ENCODE data around the gene F11R.
"Not testable (repeated sequence)": the region's sequence is repeated elsewhere in the genome, so short reads cannot be mapped to it uniquely, and the experiment has no call there.

Gene F11R

DNA sequence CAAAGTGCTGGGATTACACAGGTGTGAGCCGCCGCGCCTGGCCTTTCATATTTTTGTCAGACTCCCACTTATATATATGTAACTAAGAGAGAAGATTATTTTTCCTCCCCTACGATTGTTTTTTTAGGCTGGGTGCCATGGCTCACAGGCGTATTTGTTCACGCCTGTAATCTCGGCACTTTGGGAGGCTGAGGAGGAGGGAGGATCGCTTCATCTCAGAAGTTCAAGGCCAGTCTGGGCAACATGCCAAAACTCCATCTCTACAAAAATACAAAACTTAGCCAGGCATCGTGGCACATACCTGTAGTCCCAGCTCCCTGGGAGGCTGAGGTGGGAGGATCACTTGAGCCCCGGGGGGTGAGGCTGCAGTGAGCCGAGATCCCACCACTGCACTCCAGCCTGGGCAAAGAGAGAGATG, 42.4 kb downstream of the F11R start:
- in situ Hi-C loops (cut with HindIII; ENCODE audit: low sequenced_read_pairs), result no loop called here

DNA sequence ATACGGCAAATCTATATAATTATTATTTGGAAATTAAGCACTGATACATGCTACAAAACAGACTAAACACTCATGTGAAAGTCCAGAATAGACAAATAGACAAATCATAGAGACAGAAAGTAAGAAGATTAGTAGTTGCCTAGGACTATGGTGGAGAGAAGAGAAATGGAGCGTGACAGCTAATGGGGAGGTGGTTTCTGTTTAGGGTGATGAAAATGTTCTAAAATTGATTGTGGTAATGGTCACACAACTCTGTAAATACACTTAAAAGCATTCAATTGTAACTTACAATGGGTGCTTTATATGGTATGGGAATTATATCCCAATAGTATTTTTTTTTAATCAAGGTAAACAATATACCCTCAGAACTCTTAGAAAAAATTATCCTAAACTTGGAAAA, 45.9 kb downstream of the F11R start:
- in situ Hi-C loops (cut with HindIII; ENCODE audit: low sequenced_read_pairs), result no loop called here

DNA sequence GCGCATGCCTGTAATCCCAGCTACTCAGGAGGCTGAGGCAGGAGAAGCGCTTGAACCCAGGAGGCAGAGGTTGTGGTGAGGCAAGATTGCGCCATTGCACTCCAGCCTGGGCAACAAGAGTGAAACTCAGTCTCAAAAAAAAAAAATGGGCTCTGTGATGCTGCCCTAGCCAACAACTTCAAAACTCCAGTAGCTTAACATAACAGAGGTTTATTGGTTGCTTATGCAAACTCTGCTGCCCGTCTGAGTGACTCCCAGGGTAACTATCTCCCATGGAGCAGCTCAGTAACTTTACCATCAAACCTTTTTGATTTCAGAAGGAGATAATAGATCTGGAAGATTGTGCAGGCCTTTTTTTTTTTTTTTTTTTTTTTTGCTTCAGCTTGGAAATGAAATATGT, 47.5 kb downstream of the F11R start:
- in situ Hi-C loops (cut with HindIII; ENCODE audit: low sequenced_read_pairs), result no loop called here

DNA sequence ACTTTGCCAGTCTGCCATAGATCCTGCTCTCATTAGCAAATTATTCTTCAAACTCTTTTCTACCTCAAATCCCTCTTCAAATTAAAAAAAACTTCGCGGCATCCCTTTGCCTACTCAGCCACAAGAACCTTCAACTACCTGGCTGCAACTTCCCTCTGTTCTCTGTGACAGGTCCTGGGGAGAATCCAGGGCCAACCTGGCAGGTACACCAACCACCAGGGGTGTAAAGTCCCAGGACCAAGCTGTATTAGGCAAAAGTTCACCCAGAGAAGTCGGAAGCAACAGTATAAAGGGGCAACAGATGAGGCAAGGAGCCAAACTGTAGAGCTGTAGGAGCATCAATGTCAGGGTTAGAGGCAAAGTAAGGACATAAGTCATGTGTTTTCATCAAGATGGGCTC, 48.0 kb downstream of the F11R start:
- in situ Hi-C loops (cut with HindIII; ENCODE audit: low sequenced_read_pairs), result no loop called here

DNA sequence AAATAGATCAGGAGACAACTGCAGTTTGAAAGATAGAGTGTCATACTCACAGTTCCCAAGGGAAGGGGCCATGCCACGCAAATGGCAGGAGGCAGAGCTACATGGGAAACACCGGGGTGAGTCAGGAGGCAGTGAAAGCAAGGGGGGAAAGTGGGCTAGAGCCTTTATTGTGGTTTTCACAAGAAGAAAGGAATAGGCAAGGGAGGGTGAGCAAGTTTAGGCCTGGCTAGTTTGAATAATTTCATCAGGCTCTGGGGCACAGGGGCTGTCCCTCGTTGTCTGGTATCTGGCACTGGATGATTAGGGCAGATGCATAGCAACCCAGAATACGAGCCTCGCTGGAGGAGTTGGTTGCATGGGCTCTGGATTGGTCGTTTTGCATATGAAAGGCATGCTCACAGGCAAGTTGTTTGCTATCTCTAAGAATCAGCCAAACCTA, 49.3 kb downstream of the F11R start:
- in situ Hi-C loops (cut with HindIII; ENCODE audit: low sequenced_read_pairs), result no loop called here

DNA sequence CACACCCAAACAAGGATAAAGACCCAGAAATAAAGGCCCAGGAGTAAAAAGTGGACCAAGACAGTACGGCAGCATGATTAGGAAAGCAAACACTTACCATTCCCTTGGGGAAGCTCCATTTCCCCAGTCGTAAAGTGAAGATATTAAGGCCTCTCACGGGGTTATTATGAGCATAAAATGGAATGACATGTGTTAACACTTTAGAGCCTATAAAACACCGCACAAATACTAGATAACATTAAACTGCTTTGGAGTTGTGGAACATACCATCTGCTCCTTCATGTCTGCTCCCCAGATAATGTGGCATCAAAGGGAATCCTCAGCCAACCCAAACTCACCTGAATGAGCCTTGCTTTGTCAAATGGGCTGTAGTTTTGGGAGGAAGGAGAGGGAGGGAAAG, 57.4 kb downstream of the F11R start:
- in situ Hi-C loops (cut with HindIII; ENCODE audit: low sequenced_read_pairs), result no loop called here

DNA sequence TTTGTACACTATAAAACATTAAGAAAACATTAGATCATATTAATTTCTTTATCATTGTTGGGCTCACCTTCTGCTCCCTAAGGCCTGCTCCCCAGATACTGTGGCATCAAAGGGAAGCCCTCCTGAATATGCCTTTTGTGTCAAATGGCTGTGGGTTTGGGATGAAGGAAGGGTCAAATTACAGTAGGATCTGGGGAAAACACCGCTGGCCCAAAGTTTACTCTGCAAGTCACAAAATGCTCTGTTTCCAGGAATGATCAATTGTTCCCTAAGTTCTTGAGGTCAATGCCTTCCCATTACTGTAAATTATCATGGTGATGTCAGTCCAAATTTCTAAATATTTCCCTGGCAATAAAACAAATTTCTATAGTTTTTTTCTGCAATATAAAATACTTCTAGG, 59.5 kb downstream of the F11R start:
- in situ Hi-C loops (cut with HindIII; ENCODE audit: low sequenced_read_pairs), result no loop called here

DNA sequence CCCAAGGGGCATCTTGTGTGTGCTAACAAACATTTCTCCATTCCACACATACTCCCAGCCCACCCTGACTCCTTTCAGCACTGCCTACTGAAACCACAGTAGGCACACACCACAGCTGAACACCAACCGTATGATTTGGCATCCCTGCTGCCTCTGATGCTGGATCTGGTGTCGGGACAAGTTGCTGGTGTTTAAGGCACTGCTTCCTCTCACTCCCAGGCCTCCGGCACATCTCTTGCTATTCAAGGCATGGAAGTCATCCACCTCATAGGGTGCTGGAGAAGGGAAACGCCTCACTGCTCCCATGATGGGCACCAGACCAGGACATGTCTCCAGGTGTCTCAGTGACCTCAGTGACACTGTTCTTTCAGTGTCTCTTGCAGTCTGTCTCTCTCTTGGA, 64.0 kb downstream of the F11R start:
- in situ Hi-C loops (cut with HindIII; ENCODE audit: low sequenced_read_pairs), result no loop called here

DNA sequence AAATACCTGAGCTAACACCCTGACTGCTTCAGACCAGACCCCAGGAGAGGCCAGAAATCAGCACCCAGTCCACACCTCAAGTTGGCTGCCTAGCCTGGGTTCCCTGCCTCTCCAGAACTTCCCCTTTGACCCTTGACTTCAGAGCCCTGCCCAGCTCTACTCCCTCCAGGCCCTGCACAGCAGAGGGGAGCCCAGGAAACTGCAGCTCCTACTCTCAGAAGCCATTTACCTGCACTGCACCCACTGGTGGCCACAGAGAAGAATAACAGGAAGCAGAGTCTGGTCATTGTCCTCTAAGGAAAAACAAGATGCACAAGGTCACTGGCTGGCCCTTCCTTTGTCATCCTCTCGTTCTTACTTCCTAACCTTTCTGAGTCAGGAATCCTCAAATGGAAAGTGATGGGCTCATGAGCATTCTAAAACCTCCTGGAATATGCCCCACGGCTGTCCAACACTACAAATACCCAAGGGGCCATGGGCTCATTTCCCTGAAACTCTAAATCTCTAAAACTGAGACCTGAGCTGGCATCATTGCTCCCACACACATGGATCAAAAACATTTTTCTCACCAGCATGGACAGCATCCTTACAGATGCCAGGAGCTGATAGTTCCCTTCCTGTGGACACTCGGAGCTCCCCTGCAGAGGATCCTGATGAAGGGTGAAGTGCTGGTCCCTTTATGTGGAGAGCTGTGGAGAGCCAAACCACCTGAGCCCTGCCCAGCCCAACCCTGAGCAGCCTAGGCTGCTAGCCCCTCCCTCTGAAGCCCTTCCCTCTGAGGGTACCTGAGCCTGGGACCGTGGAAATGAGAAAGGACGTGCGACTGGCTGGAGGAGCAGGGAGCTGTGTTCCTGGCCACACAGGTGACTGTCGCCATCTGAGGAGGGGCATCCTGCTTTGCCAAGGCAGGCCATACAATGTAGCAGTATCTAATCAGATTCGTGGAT, 66.5 kb downstream of the F11R start, which contains the start of gene ITLN2:
ITLN2 (minus strand) TSS at position 652 of the 947 bp plus-strand sequence; CDS start at position 584, 68 bp downstream.
- in situ Hi-C loops (cut with HindIII; ENCODE audit: low sequenced_read_pairs), result no loop called here

DNA sequence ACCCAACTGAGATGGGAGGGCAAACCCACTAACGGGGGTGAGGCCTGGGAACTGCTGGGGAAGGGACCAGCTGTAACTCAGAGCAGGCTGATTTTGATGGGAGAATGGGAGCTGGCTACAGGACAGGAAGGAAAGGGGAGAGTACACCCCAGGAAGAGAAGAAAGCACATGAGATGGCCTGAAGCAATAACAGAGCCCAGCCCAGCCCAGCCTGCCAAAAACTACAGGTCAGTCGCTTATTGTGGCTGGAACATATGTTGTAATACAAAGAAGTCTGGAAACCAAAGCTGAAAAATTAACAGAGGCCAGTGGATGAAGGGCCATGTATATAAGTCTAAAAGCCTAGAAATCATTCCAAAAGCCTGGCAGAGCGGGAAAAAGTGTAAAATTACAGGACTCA, 67.9 kb downstream of the F11R start:
- in situ Hi-C loops (cut with HindIII; ENCODE audit: low sequenced_read_pairs), result no loop called here

DNA sequence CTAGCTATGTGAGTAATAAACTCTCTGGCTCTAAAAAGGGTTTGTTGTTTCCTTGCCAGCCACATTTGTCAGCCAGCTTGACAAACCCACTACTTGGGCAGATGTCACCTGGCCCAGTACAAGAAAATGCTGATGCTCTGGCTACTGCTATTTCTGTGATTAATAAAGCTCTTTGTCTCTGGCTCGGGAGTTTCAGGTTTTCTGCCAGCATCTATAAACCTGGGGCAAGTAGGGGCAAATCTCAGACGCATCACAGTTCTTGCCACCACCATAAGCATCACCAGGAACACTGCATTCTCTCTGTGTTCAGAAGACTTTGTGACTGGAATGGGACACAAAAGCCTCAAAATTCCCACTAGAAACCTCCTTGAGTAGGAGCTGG, 68.8 kb downstream of the F11R start:
- in situ Hi-C loops (cut with HindIII; ENCODE audit: low sequenced_read_pairs), result no loop called here

DNA sequence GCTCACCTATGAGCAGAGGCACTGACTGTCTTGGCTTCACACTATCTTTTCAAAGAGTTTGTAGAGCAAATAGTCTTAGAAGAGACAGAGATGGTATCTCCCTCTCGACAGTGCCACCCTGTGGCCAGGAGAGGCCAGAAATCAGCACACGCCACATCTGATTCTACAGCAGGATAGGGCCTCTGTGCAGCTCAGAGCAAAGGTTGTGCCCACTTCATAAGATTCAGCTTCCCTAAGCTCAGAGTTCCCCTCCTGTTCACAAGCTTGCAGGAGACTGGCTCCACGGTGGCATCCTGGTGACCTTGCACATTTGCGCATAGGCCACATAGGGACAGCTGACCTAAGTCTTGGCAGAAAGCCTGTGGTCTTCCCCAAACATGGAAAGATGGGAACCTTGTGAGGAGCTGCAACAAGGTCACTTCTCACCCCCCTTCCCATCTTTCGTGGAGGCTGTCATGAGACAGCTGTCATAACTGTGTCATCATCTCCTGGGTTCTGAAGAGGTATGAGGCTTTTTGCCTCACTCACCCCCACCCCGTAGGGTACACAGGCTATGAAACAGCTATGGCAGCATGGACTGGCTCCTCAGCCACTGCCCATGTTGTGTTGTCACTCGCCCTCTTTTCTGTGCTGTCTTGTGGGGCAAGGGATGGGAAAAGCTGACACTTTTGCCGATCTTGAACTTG, 69.4 kb downstream of the F11R start:
- in situ Hi-C loops (cut with HindIII; ENCODE audit: low sequenced_read_pairs), result no loop called here

DNA sequence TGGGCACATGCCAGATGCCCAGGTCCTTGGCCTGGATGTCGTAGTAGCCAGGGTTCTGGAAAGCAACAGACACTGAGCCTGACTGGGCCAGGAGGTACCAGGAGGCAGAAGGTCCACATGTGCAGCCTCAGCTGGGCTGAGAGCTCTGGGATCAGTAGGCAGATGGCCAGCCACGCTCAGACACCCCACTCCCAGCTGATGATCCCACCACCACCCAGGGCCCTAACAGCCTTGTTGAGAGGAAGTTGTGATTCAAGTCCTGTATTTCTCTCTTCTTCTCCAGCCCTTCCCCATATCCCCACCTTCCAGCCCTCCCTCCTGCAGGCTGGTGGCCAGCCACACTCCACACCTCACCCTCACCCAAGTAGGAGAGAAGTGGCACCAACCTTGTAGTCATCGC, 70.3 kb downstream of the F11R start:
- in situ Hi-C loops (cut with HindIII; ENCODE audit: low sequenced_read_pairs), result no loop called here

DNA sequence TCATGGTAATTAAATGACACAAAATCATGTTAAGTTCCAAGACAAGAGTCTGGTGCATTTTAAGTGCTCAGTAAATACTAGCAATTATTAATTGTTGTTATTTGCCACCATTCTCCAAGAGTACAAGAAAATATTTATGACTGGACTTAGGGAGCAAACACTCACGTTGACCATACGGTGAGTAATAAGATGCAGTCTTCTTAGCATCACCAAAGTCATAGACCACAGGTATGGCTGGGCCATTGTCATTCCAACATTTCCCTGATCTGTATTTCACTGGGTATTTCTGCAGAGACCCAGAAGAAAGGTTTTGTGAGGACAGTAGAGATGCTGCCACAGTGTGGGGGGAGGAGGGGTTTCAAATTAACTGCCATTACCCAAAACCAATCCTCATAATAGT, 71.1 kb downstream of the F11R start:
- in situ Hi-C loops (cut with HindIII; ENCODE audit: low sequenced_read_pairs), result no loop called here

DNA sequence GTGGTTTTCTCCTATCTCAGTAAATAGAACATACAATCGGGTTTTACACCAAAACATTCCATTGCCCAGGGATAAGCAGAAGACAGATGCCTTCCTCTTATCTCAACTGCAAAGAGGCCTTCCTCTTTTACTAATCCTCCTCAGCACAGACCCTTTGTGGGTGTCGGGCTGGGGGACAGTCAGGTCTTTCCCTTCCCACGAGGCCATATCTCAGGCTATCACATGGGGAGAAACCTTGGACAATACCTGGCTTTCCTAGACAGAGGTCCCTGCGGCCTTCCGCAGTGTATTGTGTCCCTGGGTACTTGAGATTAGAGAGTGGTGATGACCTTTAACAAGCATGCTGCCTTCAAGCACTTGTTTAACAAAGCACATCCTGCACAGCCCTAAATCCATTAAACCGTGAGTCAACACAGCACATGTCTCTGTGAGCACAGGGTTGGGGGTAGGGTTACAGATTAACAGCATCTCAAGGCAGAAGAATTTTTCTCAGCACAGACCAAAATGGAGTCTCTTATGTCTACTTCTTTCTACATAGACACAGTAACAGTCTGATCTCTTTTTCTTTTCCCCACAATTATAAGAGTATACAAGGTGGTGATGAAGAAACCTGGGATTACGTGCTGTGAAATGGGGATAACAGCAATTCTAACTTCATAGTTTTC, 71.6 kb downstream of the F11R start:
- in situ Hi-C loops (cut with HindIII; ENCODE audit: low sequenced_read_pairs), result not testable (repeated sequence)

DNA sequence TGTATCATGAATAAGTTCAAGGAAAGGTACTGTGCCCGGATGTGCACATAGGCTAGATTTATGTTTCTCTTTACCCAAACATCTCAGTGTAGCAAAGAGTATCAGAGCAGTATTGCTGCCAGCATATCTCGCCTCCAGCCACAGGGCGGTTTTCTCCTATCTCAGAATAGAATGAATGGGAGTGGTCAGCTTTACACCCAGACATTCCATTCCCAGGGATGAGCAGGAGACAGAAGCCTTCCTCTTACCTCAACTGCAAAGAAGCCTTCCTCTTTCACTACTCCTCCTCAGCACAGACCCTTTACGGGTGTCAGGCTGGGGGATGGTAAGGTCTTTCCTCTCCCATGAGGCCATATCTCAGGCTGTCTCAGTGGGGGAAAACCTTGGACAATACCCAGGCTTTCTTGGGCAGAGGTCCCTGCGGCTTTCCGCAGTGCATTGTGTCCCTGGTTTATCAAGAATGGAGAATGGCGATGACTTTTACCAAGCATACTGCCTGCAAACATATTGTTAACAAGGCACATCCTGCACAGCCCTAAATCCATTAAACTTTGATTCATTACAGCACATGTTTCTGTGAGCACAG, 73.7 kb downstream of the F11R start:
- in situ Hi-C loops (cut with HindIII; ENCODE audit: low sequenced_read_pairs), result not testable (repeated sequence)

DNA sequence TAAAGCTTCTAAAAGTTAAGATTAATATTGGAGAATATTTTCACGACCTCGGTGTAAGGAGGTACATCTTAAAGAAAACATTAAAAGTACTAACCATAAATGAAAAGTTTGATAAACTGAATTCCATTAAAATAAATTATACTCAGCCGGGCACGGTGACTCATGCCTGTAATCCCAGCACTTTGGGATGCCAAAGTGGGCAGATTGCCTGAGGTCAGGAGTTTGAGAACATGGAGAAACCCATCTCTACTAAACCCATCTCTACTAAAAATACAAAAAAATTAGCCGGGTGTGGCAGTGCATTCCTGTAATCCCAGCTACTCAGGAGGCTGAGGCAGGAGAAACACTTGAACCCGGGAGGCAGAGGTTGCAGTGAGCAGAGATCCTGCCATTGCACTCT, 75.1 kb downstream of the F11R start:
- in situ Hi-C loops (cut with HindIII; ENCODE audit: low sequenced_read_pairs), result not testable (repeated sequence)

Measured in endothelial cell of hepatic sinusoid (primary cell).